ENCODE data around the gene CHRNA3.

DNA sequence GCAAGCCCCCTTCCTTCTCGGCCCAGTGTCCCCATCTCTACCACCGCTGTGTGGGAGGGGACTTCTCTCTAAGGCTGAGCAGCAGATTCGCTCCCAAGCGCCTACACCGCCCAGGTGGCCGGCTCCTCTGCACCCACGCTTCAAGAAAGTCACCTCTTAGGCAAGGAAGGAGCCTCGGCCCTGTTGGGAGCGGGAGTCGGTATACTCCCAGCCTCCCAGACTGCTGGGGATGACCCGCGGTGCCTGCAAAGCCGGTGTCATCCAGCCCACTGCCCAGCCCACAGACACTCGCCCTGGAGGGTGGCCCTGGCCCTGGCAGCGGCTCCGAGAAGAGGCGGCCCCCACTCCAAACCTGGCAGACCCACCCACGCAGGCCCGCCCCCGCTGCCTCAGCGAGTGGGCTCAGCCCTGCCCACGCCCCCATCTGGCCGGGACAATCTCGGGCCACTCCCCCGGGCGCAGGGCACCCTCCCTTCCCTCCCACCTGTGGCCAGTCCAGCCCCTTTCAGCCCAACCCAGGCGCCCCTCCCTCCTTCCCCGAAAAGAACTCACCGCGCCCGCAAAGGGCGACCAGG, 19.8 kb upstream of the CHRNA3 start:
- TF ChIP-seq, protein P1, sequence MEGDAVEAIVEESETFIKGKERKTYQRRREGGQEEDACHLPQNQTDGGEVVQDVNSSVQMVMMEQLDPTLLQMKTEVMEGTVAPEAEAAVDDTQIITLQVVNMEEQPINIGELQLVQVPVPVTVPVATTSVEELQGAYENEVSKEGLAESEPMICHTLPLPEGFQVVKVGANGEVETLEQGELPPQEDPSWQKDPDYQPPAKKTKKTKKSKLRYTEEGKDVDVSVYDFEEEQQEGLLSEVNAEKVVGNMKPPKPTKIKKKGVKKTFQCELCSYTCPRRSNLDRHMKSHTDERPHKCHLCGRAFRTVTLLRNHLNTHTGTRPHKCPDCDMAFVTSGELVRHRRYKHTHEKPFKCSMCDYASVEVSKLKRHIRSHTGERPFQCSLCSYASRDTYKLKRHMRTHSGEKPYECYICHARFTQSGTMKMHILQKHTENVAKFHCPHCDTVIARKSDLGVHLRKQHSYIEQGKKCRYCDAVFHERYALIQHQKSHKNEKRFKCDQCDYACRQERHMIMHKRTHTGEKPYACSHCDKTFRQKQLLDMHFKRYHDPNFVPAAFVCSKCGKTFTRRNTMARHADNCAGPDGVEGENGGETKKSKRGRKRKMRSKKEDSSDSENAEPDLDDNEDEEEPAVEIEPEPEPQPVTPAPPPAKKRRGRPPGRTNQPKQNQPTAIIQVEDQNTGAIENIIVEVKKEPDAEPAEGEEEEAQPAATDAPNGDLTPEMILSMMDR (IDR thresholded peaks at IDR 0.05) = no peak
- no peak for TF ChIP-seq POLR2A (IDR thresholded peaks at IDR 0.05)

All from vagina (tissue), 2 donors.